Measurements from ENCODE around the gene FARSB.

The FARSB gene

GRCh38 chr2:222656526-222657446 is 894 bp upstream of the FARSB start:
- DNase-seq: no peak

GRCh38 chr2:222653280-222653679 is 2.6 kb downstream of the FARSB start:
- DNase-seq: no peak

GRCh38 chr2:222652491-222653255 is 3.2 kb downstream of the FARSB start:
- DNase-seq: no peak

- DNase-seq: no peak
Measured at GRCh38 chr2:222651718-222652418, 4.0 kb downstream of the FARSB start.

GRCh38 chr2:222649801-222650200 is 6.1 kb downstream of the FARSB start:
- DNase-seq: no peak

- DNase-seq: no peak
Measured at GRCh38 chr2:222646008-222646407, 9.9 kb downstream of the FARSB start.

- DNase-seq: no peak
Measured at GRCh38 chr2:222643134-222643533, 12.8 kb downstream of the FARSB start.

GRCh38 chr2:222641336-222641735 is 14.6 kb downstream of the FARSB start:
- DNase-seq: no peak

- DNase-seq: no peak
Measured at GRCh38 chr2:222637067-222637466, 18.8 kb downstream of the FARSB start.

GRCh38 chr2:222635295-222635694 is 20.6 kb downstream of the FARSB start:
- no peak for DNase-seq

- no peak for DNase-seq
Measured at GRCh38 chr2:222627764-222628163, 28.1 kb downstream of the FARSB start.

GRCh38 chr2:222623756-222624309 is 32.1 kb downstream of the FARSB start:
- DNase-seq: no peak

GRCh38 chr2:222622910-222623309 is 33.0 kb downstream of the FARSB start:
- DNase-seq: no peak

- no peak for DNase-seq
Measured at GRCh38 chr2:222621893-222622292, 34.0 kb downstream of the FARSB start.

GRCh38 chr2:222615320-222615719 is 40.6 kb downstream of the FARSB start:
- DNase-seq: no peak

GRCh38 chr2:222613715-222614331 is 42.1 kb downstream of the FARSB start:
- peak; percentile 18 for DNase-seq

- DNase-seq: no peak
Measured at GRCh38 chr2:222611684-222612083, 44.2 kb downstream of the FARSB start.

- DNase-seq: no peak
Measured at GRCh38 chr2:222610746-222611145, 45.1 kb downstream of the FARSB start.

- no peak for DNase-seq
Measured at GRCh38 chr2:222609381-222609780, 46.5 kb downstream of the FARSB start.

- no peak for DNase-seq
Measured at GRCh38 chr2:222608081-222608480, 47.8 kb downstream of the FARSB start.

- no peak for DNase-seq
Measured at GRCh38 chr2:222606306-222606705, 49.6 kb downstream of the FARSB start.

- no peak for DNase-seq
Measured at GRCh38 chr2:222604749-222605515, 51.0 kb downstream of the FARSB start.

Measured in DMS153 (cell line).